ENCODE measurements around the gene IFIT5.
"Not testable (repeated sequence)": the region's sequence is repeated elsewhere in the genome, so short reads cannot be mapped to it uniquely, and the experiment has no call there.

IFIT5 gene

GRCh38 chr10:89428877-89429276, 14.5 kb downstream of the IFIT5 start:
- DNase-seq (ENCODE audit: low spot score): no peak

GRCh38 chr10:89431977-89432376, 17.6 kb downstream of the IFIT5 start:
- DNase-seq (ENCODE audit: low spot score): no peak

- no peak for DNase-seq (ENCODE audit: low spot score)
These were observed 24.2 kb downstream of the IFIT5 start for GRCh38 chr10:89438525-89438924.

GRCh38 chr10:89440226-89441009, 26.1 kb downstream of the IFIT5 start:
- no peak for DNase-seq (ENCODE audit: low spot score)

GRCh38 chr10:89442289-89442688, 27.9 kb downstream of the IFIT5 start:
- no peak for DNase-seq (ENCODE audit: low spot score)

- not testable (repeated sequence) for DNase-seq (ENCODE audit: low spot score)
These were observed 30.5 kb downstream of the IFIT5 start for GRCh38 chr10:89444819-89445218.

- no peak for DNase-seq (ENCODE audit: low spot score)
These were observed 36.5 kb downstream of the IFIT5 start for GRCh38 chr10:89450901-89451300.

GRCh38 chr10:89452193-89452592, 37.8 kb downstream of the IFIT5 start:
- DNase-seq (ENCODE audit: low spot score): no peak

- DNase-seq (ENCODE audit: low spot score): no peak
These were observed 40.4 kb downstream of the IFIT5 start for GRCh38 chr10:89454561-89455347.

GRCh38 chr10:89458291-89458690, 43.9 kb downstream of the IFIT5 start:
- DNase-seq (ENCODE audit: low spot score): no peak

- no peak for DNase-seq (ENCODE audit: low spot score)
These were observed 44.4 kb downstream of the IFIT5 start for GRCh38 chr10:89458784-89459183.

GRCh38 chr10:89463846-89464537, 49.6 kb downstream of the IFIT5 start:
- no peak for DNase-seq (ENCODE audit: low spot score)

GRCh38 chr10:89465196-89465595, 50.8 kb downstream of the IFIT5 start:
- no peak for DNase-seq (ENCODE audit: low spot score)

- no peak for DNase-seq (ENCODE audit: low spot score)
These were observed 52.2 kb downstream of the IFIT5 start for GRCh38 chr10:89466599-89467035.

- no peak for DNase-seq (ENCODE audit: low spot score)
These were observed 54.0 kb downstream of the IFIT5 start for GRCh38 chr10:89468191-89468965.

GRCh38 chr10:89469517-89469916, 55.1 kb downstream of the IFIT5 start:
- no peak for DNase-seq (ENCODE audit: low spot score)
